ENCODE data around the gene KIF13A.
A peak's percentile ranks its signal among the peaks of the same experiment; 100 is the strongest.
"Not testable (repeated sequence)": the region's sequence is repeated elsewhere in the genome, so short reads cannot be mapped to it uniquely, and the experiment has no call there.

The KIF13A gene

DNA sequence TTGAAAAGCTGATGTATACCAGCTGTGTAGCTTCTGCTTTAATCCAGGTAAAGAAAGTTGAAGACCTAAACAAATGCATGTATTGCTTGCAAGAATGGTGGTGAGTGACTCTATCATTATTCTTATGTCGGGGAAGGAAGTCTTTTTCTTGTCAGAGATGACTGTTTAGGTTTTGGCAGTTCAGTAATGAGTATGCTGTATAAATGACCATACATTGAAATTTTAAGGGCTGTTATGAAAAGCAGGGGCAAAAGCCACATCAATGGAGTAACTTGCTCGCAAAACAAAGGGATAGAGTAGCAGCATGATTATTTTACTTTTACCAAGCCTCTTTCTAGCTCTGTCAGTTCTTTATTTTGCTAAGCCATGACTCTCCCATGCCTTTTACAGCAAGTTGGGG, 224.8 kb downstream of the KIF13A start:
- DNase-seq, result no peak

DNA sequence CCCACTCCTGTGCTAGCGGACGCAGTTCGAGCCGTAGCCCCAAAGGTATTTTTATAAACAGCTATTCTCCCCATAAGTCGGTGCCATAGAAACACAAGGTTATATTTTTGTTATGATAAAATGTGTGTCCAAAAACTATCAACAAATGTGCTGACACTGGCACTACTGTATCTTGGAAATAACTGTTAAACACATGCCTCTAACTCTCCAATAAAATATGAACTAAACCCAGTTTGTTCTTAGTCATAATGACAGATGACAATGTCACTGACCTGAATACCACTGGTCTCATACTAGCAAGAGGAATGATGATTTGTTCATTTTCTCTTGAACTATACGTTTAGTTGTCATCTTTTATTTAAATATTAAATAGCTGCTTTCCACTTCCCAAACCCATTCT, 229.3 kb downstream of the KIF13A start:
- DNase-seq, result no peak

DNA sequence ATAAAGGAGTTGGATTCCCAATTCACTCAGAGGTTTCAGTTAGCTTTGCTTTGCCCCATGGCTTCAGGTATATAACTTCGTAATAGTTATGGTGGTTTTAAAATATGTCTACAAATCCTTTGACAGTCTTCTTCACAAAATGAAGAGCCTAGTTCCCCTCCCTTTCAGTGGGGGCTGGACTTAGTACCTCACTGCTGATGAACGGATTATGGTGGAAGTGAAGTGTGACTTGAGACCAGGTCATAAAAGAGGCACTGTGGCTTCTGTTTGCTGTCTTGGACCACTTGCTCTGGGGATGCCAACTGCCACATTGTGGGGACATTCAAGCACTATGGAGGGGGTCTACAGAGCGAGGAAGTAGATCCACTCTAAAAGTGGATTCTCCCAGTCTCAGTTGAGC, 233.2 kb downstream of the KIF13A start:
- DNase-seq, result no peak

DNA sequence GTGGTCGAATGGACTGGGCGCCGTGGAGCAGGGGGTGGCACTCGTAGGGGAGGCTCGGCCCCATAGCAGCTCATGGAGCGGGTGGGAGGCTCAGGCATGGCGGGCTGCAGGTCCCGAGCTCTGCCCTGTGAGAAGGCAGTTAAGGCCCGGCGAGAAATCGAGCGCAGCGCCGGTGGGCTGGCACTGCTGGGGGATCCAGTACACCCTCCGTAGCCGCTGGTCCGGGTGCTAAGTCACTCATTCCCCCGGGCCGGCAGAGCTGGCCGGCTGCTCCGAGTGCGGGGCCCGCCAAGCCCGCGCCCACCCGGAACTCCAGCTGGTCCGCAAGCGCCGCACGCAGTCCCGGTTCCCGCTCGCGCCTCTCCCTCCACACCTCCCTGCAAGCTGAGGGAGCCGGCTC, 242.1 kb downstream of the KIF13A start:
- not testable (repeated sequence) for DNase-seq

DNA sequence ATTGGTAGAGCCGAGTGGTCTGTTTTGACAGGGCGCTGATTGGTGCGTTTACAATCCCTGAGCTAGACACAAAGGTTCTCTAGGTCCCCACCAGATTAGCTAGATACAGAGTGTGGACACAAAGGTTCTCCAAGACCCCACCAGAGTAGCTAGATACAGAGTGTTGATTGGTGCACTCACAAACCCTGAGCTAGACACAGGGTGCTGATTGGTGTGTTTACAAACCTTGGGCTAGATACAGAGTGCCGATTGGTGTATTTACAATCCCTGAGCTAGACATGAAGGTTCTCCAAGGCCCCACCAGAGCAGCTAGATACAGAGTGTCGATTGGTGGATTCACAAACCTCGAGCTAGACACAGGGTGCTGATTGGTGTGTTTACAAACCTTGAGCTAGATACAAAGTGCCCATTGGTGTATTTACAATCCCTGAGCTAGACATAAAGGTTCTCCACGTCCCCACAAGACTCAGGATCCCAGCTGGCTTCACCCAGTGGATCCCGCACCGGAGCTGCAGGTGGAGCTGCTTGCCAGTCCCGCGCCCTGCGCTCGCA, 242.6 kb downstream of the KIF13A start:
- not testable (repeated sequence) for DNase-seq

DNA sequence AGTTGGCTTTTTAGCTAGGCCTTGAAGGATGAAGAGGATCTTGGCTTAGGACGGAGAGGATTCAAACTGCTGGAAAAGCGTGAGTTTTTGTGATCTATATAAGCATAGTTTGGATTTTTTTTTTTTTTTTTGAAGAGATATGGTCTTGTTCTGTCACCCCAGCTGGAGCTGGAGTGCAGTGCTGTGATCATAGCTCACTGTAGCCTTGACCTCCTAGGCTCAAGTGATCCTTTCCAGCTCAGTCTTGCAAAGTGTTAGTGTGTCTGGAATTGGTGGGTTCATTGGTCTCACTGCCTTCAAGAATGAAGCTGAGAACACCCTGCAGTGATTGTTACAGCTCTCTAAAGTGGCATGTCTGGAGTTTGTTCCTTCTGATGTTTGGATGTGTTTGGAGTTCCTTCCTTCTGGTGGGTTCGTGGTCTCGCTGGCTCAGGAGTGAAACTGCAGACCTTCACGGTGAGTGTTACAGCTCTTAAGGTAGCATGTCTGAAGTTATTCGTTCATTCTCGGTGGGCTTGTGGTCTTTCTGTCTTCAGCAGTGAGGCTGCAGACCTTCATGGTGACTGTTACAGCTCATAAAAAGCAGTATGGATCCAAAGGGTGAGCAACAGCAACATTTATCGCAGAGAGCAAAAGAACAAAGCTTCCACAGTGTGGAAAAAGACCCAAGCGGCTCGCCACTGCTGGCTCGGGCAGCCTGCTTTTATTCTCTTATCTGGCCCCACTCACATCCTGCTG, 243.2 kb downstream of the KIF13A start:
- no peak for DNase-seq

DNA sequence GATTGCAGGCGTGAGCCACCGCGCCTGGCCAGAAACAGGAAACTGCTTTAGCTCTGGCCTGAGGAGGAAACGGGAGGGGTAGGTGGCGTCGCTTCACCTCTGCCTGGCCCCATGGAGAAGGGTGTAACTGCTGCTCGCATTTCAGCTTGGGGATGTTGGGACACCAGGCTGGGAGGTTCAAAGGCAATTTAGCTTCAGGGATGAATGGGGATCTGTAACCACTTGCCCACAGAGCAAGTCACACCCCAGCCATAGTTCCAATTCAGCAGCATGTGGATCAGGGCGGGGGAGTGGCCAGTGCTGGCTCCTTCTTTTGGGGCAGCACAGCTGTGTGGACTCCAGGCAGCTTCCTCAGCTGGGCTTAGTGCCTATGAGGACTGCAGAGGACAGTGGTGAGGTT, 245.9 kb downstream of the KIF13A start:
- no peak for DNase-seq

DNA sequence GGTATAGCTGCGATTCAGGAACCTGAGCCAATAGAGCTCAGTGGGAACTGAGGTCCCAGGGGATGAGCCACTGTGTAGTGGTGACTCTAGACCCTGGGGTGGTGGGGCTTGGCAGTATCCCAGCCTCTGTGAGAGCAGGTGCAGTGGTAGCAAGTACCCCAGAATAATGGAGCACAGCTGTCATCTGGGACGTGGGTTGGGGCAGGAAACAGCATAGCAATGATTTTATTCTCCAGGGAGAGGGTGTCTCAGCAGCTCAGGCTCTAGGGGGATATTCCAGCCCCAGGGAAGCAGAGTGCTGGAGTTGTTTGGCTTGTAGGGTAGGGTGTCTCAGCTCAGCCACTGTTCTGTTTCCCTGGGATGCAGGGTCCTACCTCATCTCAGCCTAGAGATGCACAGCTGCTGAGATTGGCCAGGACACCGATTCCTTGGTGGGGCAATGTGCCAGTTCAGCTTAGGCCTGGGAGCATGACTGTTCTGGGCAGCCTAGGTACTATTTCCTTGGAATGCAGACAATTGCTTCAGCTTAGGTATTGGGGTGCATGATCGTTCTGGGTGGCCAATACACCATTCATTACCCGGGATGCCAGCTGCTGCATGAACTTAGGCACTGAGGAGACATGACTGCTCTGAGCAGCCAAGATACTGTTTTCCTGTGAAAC, 246.7 kb downstream of the KIF13A start:
- DNase-seq, result no peak

DNA sequence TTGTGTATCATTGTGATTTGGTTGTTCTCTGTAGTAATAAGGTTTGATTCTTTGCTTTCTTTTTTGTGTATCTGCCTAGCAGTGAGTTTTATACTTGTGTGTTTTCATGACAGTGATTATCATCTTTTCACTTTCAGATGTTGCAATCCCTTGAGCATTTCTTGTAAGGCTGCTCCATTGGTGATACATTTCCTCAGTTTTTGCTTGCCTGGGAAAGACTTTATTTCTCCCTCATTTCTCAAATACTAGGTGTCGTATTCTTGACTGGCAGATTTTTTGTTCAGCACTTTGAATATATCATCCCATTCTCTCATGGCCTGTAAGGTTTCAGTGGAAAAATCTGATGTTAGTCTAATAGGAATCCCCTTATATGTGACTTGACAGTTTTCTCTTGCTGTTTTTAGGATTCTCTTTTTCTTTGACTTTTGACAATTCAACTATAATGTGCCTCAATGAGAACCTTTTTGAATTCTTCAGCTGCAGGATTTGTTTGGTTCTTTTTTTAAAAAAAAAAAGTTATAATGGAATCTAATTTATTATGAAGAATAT, 249.7 kb downstream of the KIF13A start:
- no peak for DNase-seq

DNA sequence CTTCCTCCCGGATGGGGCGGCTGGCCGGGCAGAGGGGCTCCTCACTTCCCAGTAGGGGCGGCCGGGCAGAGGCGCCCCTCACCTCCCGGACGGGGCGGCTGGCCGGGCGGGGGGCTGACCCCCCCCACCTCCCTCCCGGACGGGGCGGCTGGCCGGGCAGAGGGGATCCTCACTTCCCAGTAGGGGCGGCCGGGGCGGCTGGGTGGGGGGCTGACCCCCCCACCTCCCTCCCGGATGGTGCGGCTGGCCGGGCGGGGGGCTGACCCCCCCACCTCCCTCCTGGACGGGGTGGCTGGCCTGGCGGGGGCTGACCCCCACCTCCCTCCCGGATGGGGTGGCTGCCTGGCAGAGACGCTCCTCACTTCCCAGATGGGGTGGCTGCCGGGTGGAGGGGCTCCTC, 252.1 kb downstream of the KIF13A start:
- DNase-seq, result not testable (repeated sequence)

DNA sequence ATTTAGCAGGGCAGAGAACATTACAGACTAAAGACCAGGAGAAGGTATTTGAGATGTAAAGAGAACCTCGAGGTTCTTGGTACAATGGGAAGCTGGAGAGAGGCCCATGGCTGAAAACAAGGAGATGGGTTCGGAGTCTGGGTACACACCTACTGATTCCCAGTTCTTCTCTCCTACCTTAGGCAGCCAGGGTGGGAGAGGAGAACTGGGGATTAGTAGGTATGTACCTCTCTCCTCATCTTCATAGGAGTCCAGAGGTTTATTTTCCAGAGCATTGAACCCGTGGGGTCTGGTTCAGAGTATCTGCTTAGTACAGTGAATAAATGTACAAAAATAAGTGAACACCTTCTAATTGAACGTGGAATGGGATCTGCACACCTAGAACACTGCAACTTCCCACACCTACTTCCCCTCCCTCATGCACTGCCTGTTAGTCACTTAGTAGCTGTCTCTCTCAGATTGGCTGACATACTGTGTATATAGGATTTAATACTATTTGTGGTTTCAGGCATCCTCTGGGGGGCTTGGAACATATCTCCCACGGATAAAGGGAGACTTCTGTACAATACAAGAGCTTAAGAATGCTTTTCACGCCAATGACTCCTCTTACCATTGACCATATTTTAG, 257.2 kb downstream of the KIF13A start:
- DNase-seq, result no peak

DNA sequence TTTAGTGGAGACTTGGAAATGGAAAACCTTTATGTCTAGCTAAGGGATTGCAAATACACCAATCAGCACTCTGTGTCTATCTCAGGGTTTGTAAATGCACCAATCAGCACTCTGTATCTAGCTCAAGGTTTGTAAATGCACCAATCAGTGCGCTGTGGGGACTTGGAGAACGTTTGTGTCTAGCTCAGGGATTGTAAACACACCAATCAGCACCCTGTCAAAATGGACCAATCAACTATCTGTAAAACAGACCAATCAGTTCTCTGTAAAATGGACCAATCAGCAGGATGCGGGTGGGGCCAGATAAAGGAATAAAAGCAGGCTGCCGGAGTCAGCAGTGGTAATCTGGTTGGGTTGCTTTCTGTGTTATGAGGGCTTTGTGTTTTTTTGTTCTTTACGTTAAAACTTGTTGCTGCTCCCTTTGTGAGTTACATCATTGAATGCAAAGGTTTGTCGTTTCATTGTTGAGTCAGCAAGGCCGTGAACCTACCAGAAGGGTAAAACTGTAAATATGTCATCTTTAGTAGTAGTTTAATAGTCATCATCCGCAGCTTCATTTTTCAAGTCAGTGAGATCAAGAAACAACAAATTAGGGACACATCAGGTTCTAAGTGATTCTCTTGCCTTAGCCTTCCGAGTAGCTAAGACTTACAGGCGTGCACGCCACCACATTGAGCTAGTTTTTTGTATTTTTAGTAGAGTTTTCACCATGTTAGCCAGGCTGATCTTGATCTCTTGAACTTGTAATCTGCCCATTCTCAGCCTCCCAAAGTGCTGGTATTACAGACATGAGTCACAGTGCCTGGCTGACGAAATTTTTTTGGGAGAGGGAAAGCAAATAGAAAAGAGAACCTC, 258.0 kb downstream of the KIF13A start:
- no peak for DNase-seq

DNA sequence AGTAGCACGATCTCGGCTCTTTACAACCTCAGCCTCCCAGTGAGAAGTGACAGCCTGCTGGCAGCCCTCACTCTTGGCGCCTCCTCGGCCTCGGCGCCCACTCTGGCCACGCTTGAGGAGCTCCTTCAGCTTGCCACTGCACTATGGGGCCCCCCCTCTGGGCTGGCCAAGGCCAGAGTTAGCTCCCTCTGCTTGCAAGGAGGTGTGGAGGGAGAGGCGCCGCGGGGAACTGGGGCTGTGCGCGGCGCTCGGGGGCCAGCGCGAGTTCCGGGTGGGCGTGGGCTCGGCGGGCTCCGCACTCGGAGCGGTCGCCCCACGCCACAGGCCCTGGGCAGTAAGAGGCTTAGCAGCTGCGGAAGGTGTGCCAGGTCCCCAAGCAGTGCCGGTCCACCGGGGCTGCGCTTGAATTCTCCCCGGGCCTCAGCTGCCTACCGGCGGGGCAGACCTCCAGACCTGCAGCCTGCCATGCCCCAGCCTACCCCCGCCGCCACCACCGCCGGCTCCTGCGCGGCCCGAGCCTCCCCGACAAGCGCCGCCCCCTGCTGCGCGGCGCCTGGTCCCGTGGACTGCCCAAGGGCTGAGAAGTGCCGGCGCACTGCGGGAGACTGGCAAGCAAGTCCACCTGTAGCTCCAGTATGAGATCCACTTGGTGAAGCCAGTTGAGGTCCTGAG, 258.7 kb downstream of the KIF13A start:
- DNase-seq, result no peak

DNA sequence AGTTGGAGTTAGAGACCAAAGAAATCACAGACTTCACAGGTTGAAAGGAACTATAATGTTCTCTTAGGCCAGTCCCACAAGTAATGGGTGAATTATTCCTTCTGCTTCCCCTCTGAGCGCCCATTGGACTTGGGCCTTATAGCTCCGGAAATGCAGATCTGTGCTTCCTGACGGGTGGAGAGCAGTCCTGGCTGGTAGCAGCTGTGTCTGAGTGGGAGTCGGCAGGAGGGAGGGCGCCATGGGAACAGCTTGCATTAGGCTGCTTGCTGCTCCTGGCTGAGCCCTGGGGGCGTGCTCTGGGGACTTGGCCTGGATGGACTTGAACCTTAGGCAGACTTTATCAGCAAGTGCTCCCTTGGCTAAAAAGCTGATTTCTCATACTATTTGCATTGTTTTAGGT, 262.4 kb downstream of the KIF13A start:
- no peak for DNase-seq

DNA sequence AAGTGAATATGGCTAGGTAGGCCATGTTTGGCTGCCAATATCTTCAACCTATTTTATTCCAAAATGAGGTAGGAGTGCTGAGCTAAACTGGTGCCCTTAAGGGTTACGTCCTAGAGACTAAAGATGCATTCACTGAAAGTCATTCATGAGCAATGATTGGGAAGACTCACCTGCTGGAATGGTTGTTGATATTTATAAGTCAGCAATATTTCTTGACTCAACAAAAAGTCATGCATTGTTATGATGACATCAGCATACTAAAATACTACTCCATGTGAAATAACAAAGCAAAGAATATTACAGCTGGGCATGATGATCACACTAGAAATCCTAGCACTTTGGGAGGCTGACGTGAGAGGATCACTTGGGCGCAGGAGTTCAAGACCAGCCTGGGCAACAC, 263.1 kb downstream of the KIF13A start:
- DNase-seq, result no peak

DNA sequence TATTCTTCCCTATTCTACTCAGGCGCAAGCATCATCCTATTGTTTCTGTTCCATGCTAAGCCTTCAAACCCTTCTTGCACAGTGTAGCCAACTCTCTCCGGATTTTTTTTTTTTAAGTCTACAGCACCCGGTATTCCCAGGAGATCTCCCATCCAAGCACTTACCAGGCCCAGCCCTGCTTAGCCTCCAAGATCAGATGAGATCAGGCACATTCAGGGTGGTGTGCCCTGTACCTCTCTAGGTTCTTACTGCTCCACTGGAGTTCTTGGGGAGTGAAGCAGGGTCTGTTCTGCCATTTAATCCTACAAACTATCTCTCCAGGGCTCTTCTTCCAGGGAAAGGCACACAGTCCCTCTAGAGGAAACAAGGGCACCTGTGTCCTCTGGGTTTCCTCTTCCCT, 265.8 kb downstream of the KIF13A start:
- no peak for DNase-seq

DNA sequence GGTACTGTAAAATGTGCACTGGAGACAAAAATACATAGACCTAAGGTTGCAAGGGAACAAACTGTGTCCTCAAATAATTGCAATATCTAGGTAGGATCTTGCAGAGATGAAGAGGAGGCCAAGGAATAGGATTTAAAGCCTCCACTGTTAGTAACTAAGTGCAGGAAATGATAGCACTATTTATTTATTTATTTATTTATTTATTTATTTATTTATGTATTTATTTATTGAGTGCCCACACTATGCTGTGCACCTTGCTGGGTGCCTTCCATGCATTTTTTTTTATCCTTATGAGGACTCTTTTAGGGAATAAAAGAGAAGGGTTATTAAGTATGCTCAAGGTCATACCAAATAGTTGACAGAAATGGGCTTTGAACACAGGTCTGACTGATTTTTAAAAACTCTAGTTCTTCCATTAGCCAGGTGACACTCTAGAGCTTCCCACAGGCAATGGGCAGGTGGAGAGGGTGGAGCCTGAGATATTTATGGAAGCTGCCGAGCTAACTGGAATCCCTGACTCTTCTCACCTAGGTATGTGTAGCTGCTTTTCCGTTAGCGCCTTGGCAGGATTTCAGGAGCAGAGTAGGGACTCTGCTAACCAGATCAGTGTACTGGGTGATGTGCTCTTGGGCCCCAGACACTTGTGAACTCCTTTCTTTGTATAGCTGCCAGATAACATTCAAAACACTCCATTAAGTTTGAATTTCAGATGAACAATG, 268.0 kb downstream of the KIF13A start:
- no peak for DNase-seq

DNA sequence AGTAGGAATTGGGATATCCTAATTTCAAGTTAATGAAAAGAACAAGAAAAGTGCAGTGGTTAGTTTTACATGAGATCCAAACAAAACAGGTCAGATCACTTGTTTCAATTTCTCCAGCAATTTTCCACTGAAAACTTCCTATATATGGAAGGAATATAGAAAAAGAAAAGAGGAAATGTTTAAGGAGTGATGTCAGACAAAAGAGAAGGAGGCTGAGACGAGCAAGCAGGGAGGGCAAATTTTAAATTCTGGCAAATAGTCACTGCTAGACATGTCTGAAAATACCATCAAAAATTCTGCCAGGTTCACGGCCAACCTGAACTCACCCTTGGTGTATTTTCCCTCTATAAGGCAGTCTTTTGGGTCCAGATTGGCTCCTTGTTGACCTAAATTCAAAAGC, 271.2 kb downstream of the KIF13A start:
- no peak for DNase-seq

DNA sequence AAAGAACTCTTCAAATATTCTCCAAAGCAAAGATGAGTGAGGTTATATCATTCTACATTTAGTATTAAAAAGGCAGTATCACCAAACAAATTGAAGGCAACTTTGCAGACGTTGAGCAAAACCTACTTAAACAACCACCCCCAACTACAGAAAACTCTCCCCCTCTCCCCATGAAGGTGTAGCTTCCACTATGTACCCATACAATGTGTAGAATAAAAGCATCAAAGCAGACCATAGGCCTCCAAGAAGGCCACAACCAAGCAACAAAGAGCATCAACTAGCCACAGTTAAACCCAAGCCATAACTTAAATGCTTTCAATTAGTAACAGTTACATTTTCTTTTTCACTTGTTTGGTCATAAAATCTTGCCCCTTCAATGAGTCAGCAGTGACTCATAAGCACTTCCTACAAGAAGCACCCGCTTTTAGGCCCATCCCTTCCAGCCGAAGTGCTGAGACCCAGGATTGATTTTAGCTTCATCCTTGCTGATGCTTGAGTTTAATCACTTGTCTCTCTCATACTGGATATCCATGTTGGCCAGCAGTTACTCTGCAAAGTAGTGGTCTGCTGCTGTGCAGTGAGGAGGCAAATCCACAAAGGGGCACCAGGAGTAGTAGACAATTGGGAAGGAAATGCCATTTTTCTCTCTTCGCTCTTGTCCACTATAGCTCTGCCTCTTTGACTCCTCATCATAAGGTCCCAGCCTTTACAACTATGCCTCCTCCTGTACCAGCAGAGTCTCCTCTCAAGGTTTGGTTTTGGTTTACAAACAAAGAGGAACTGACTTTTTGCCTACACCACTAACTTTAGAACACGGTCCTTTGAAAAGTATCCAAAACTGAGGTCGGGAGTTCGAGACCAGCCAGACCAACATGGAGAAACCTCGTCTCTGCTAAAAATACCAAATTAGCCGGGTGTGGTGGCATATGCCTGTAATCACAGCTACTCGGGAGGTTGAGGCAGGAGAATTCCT, 272.3 kb downstream of the KIF13A start:
- peak; percentile 82 for DNase-seq

DNA sequence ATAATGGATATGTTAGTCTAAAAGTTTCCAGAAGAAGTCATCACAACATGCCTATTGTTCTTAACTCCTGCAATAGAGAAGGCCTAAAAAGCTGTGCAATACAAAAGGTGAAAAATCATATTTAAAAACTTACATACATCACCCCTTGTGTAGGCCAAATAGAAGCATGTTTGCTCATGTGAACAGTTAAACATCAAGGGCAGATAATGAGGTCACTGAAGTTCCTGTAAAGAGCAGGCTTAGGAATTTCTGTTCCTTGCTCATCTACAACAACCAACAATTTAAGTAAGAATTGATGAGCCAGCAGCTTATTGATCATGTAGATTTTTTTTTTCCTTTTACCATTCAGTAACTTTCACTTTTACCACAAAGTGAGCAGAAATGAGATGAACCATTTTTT, 273.3 kb downstream of the KIF13A start:
- no peak for DNase-seq

Data from amniotic stem cell (primary cell).